Measurements from ENCODE around the gene YWHAG. TPM values are rescaled to one million over a fixed set of nuclear protein-coding genes. Genes with fewer than 3 reads are reported as not detected.

The YWHAG gene
- total RNA-seq, 1 donor from 2014 or later, result 351 TPM

- H3K36me3 ChIP-seq (ENCODE audit: insufficient read depth, low read length), result no peaks in the 10 kb centered on the region
- H3K27me3 ChIP-seq (ENCODE audit: insufficient read depth, low read length), result no peaks in the 10 kb centered on the region
- no peaks in the 10 kb centered on the region for H3K79me2 ChIP-seq (ENCODE audit: insufficient read depth, low read length)
- H3K4me1 ChIP-seq (ENCODE audit: insufficient read depth, low read length), result peaks cover 24% of the 10 kb centered on the region
- no peak overlapping the region for H2AFZ ChIP-seq (ENCODE audit: low read depth, low read length)
- TF ChIP-seq EZH2 (IDR thresholded peaks at IDR 0.05; ENCODE audit: insufficient read depth, low read length), result no peak
- no peak for TF ChIP-seq CTCF (IDR thresholded peaks at IDR 0.05; ENCODE audit: insufficient read depth, low read depth, low read length)
- Mint-ChIP-seq H3K36me3 (ENCODE audit: low read depth, unreplicated experiment) (no peaks in the 10 kb centered on the region), H3K4me3 (ENCODE audit: unreplicated experiment) (no peak overlapping the region), H3K27ac (ENCODE audit: unreplicated experiment) (no peak overlapping the region), H3K27me3 (ENCODE audit: low read depth, unreplicated experiment) (no peaks in the 10 kb centered on the region), H3K4me1 (ENCODE audit: low read depth, unreplicated experiment) (peaks cover 22% of the 10 kb centered on the region), H3K9me3 (ENCODE audit: unreplicated experiment) (no peaks in the 10 kb centered on the region)
- no peak overlapping the region for H3K4me3 ChIP-seq (ENCODE audit: insufficient read depth, low read depth, low read length)
- H3K9me3 ChIP-seq (ENCODE audit: insufficient read depth, low read depth, low read length), result no peaks in the 10 kb centered on the region
- no peak overlapping the region for H3K9ac ChIP-seq (ENCODE audit: low read length)
- H3K4me2 ChIP-seq (ENCODE audit: low read length), result peak overlapping the region; percentile 35
- peak overlapping the region; percentile 0 for H3K27ac ChIP-seq (ENCODE audit: low read depth, low read length)
- H4K20me1 ChIP-seq (ENCODE audit: insufficient read depth, low read length), result no peaks in the 10 kb centered on the region
- no peak for DNase-seq (ENCODE audit: low read depth)
- FAIRE-seq, result no peak
Measured at GRCh38 chr7:76377186-76377918, 18.6 kb upstream of the YWHAG start.

DNA sequence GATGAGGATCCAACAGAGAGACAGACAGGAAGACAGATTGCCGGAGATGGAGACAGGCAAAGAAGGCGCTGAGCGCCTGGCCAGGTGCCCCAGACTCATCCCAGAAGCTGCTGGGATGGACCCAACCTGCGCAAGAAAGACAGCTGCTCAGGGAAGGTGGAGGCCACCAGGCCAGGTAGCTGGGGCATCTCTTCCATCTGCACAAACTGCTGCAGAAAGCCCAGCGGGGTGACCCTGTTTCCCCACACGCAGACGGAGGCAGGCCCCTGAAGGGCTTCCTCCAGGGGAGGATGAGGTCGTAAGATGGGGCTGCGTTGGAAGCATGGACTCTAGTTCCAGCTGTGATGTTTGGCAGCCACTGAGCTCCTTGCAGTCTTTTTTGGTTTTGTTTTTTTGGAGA is 16.5 kb upstream of the YWHAG start:
- Histone ChIP-seq H4K20me1 (ENCODE audit: insufficient read depth, low read length) (no peaks in the 10 kb centered on the region), H3K4me1 (ENCODE audit: insufficient read depth, low read length) (peaks cover 20% of the 10 kb centered on the region), H3K79me2 (ENCODE audit: insufficient read depth, low read length) (no peaks in the 10 kb centered on the region), H3K27me3 (ENCODE audit: insufficient read depth, low read length) (no peaks in the 10 kb centered on the region), H3K27ac (ENCODE audit: low read depth, low read length) (no peak overlapping the region), H3K9ac (ENCODE audit: low read length) (no peak overlapping the region), H3K4me2 (ENCODE audit: low read length) (no peak overlapping the region), H3K4me3 (ENCODE audit: insufficient read depth, low read depth, low read length) (no peak overlapping the region), H3K9me3 (ENCODE audit: insufficient read depth, low read depth, low read length) (no peaks in the 10 kb centered on the region), H2AFZ (ENCODE audit: low read depth, low read length) (no peak overlapping the region), H3K36me3 (ENCODE audit: insufficient read depth, low read length) (no peaks in the 10 kb centered on the region)
- DNase-seq (ENCODE audit: low read depth) (no peak), FAIRE-seq (no peak)
- H3K4me3 Mint-ChIP-seq (ENCODE audit: unreplicated experiment), result no peak overlapping the region
- no peaks in the 10 kb centered on the region for H3K36me3 Mint-ChIP-seq (ENCODE audit: low read depth, unreplicated experiment)
- H3K27ac Mint-ChIP-seq (ENCODE audit: unreplicated experiment), result no peak overlapping the region
- no peak for TF ChIP-seq CTCF (IDR thresholded peaks at IDR 0.05; ENCODE audit: insufficient read depth, low read depth, low read length)
- peaks cover 17% of the 10 kb centered on the region for H3K4me1 Mint-ChIP-seq (ENCODE audit: low read depth, unreplicated experiment)
- H3K9me3 Mint-ChIP-seq (ENCODE audit: unreplicated experiment), result no peaks in the 10 kb centered on the region
- no peaks in the 10 kb centered on the region for H3K27me3 Mint-ChIP-seq (ENCODE audit: low read depth, unreplicated experiment)
